ENCODE data around the gene NDUFB10.
A peak's percentile ranks its signal among the peaks of the same experiment; 100 is the strongest.

The NDUFB10 gene

GRCh38 chr16:1981398-1981836 lies 22.1 kb downstream of the NDUFB10 start, which contains the start of gene NOXO1:
Gene NOXO1 (minus strand): TSS chr16:1981469. CDS start chr16:1981179, 290 bp downstream.
- POLR2A ChIA-PET: interaction anchor here (0.7 to 3.5 kb wide), 5 partner anchors 10 to 174 kb away, joined by 3 to 23 read pairs (median 9); partner anchors contain the start of genes RPS2, TBL3 and TRAF7

GRCh38 chr16:1982013-1982433 lies 22.7 kb downstream of the NDUFB10 start:
- no peak overlapping the region for H3K4me3 ChIP-seq (ENCODE audit: low read depth, low read length)
- POLR2A ChIA-PET: interaction anchor here (1.9 to 3.5 kb wide), 3 partner anchors 10 to 173 kb away, joined by 9 to 23 read pairs (median 9); partner anchors contain the start of genes RPS2, TBL3 and TRAF7
- CTCF ChIA-PET: interaction anchor here (0.6 to 16.4 kb wide), 5 partner anchors 9 to 158 kb away, joined by 3 to 163 read pairs (median 7); partner anchors contain the start of gene TBL3
- DNase-seq (ENCODE audit: low read depth, low spot score): no peak
- TF ChIP-seq CTCF (IDR thresholded peaks at IDR 0.05; ENCODE audit: insufficient read depth, low read length, missing control alignments): no peak

More at GRCh38 chr16:1981398-1981836, 22.1 kb downstream of the NDUFB10 start, which contains the start of gene NOXO1:
- DNase-seq (ENCODE audit: low read depth, low spot score): no peak
- no peak for TF ChIP-seq CTCF (IDR thresholded peaks at IDR 0.05; ENCODE audit: insufficient read depth, low read length, missing control alignments)
- CTCF ChIA-PET: interaction anchor here (0.6 to 16.4 kb wide), 6 partner anchors 8 to 159 kb away, joined by 3 to 163 read pairs (median 6); partner anchors contain the start of gene TBL3
- no peak within 1 kb of the TSS for H3K4me3 ChIP-seq (ENCODE audit: low read depth, low read length)

GRCh38 chr16:1982991-1983543 lies 23.7 kb downstream of the NDUFB10 start:
- peak overlapping the region; percentile 71 for H3K4me3 ChIP-seq (ENCODE audit: low read depth, low read length)
- ChIA-PET POLR2A (interaction anchor here (0.5 to 3.5 kb wide), 4 partner anchors 11 to 25 kb away, joined by 3 to 23 read pairs (median 6); partner anchors contain the start of genes RPS2 and TBL3), CTCF (interaction anchor here (1.3 to 16.4 kb wide), 5 partner anchors 10 to 157 kb away, joined by 3 to 163 read pairs (median 7); partner anchors contain the start of gene TBL3)
- DNase-seq (ENCODE audit: low read depth, low spot score): no peak
- no peak for TF ChIP-seq CTCF (IDR thresholded peaks at IDR 0.05; ENCODE audit: insufficient read depth, low read length, missing control alignments)

GRCh38 chr16:1983544-1984346 lies 24.4 kb downstream of the NDUFB10 start, which contains the start of gene GFER:
Gene GFER (plus strand): TSS chr16:1984193. CDS start chr16:1984219, 26 bp downstream.
- peak; percentile 66 for TF ChIP-seq CTCF (IDR thresholded peaks at IDR 0.05; ENCODE audit: insufficient read depth, low read length, missing control alignments)

GRCh38 chr16:1984347-1985225 lies 25.2 kb downstream of the NDUFB10 start:
- ChIA-PET POLR2A (interaction anchor here (0.7 to 1.5 kb wide), 8 partner anchors 12 to 156 kb away, joined by 3 to 9 read pairs (median 4); partner anchors contain the start of genes RPS2 and TBL3), CTCF (interaction anchor here (0.5 to 16.4 kb wide), 7 partner anchors 9 to 163 kb away, joined by 3 to 163 read pairs (median 3); no protein-coding TSS in a partner anchor)
- peak overlapping the region; percentile 71 for H3K4me3 ChIP-seq (ENCODE audit: low read depth, low read length)
- DNase-seq (ENCODE audit: low read depth, low spot score): no peak
- no peak for TF ChIP-seq CTCF (IDR thresholded peaks at IDR 0.05; ENCODE audit: insufficient read depth, low read length, missing control alignments)

More at GRCh38 chr16:1983544-1984346, 24.4 kb downstream of the NDUFB10 start, which contains the start of gene GFER:
- H3K4me3 ChIP-seq (ENCODE audit: low read depth, low read length): peak within 1 kb of the TSS; percentile 71
- peak; percentile 26 for DNase-seq (ENCODE audit: low read depth, low spot score)
- ChIA-PET CTCF (interaction anchor here (0.5 to 16.4 kb wide), 8 partner anchors 10 to 162 kb away, joined by 3 to 163 read pairs (median 6); partner anchors contain the start of gene TBL3), POLR2A (interaction anchor here (0.5 to 2.5 kb wide), 7 partner anchors 12 to 157 kb away, joined by 3 to 9 read pairs (median 4); partner anchors contain the start of genes RPS2 and TBL3)
